GM23248 (cell line): ENCODE measurements around the gene WASF2. TPM values are rescaled to one million over a fixed set of nuclear protein-coding genes. Genes with fewer than 3 reads are reported as not detected.
"Not testable (repeated sequence)": the region's sequence is repeated elsewhere in the genome, so short reads cannot be mapped to it uniquely, and the experiment has no call there.

ENCODE experiments used
- DNase-seq: peaks from one replicate; pipeline ENCODE4 v3.0.0-alpha.2; 2015
- H2AFZ ChIP-seq: fragments of 200-600 bp; sonication (generic); 2 replicates; pipeline ENCODE4 v1.6.1; 2016; ENCODE audit warnings: antibody characterized with exemption
- H3F3A ChIP-seq: fragments of 200-600 bp; sonication (generic); 2 replicates; pipeline ENCODE4 v1.6.1; 2016; ENCODE audit warnings: mild to moderate bottlenecking, antibody characterized with exemption, mixed run types; ENCODE audit not compliant: insufficient read depth
- H3K27ac ChIP-seq: fragments of 200-600 bp; sonication (generic); 2 replicates; pipeline ENCODE4 v1.5.1; 2016; ENCODE audit warnings: mild to moderate bottlenecking
- H3K27me3 ChIP-seq: fragments of 200-600 bp; sonication (generic); replicated peaks from 2 replicates; pipeline ENCODE4 v1.6.1; 2016; ENCODE audit warnings: mild to moderate bottlenecking; ENCODE audit not compliant: insufficient read depth
- H3K36me3 ChIP-seq: fragments of 200-600 bp; sonication (generic); 2 replicates; pipeline ENCODE4 v1.6.1; 2016; ENCODE audit warnings: low read depth, mild to moderate bottlenecking
- H3K4me1 ChIP-seq: fragments of 200-600 bp; sonication (generic); 2 replicates; pipeline ENCODE4 v1.6.1; 2016; ENCODE audit warnings: mild to moderate bottlenecking; ENCODE audit not compliant: insufficient read depth
- H3K4me2 ChIP-seq: fragments of 200-600 bp; sonication (generic); one replicate; pipeline ENCODE4 v1.6.1; 2016; ENCODE audit warnings: mild to moderate bottlenecking; ENCODE audit not compliant: unreplicated experiment
- H3K4me3 ChIP-seq: fragments of 200-600 bp; sonication (generic); 2 replicates; pipeline ENCODE4 v1.5.1; 2016; ENCODE audit warnings: mild to moderate bottlenecking
- H3K79me2 ChIP-seq: fragments of 200-600 bp; sonication (generic); 2 replicates; pipeline ENCODE4 v1.6.1; 2016; ENCODE audit warnings: mild to moderate bottlenecking; ENCODE audit not compliant: insufficient read depth
- H3K9ac ChIP-seq: fragments of 200-600 bp; sonication (generic); 2 replicates; pipeline ENCODE4 v1.6.1; 2016; ENCODE audit warnings: mild to moderate bottlenecking
- H3K9me2 ChIP-seq: fragments of 200-600 bp; sonication (generic); 2 replicates; pipeline ENCODE4 v1.6.1; 2016; ENCODE audit warnings: mixed run types, mild to moderate bottlenecking, moderate library complexity; ENCODE audit not compliant: insufficient read depth
- H3K9me3 ChIP-seq: fragments of 200-600 bp; sonication (generic); one replicate; pipeline ENCODE4 v1.6.1; 2017; ENCODE audit warnings: low read depth
- H4K20me1 ChIP-seq: fragments of 200-600 bp; sonication (generic); 2 replicates; pipeline ENCODE4 v1.6.0; 2016; ENCODE audit not compliant: insufficient read depth
- EZH2 ChIP-seq: fragments of 200-600 bp; sonication (generic); IDR thresholded peaks from 2 replicates; pipeline ENCODE4 v1.6.1; 2018; ENCODE audit warnings: antibody characterized with exemption, mild to moderate bottlenecking; ENCODE audit not compliant: insufficient read depth, poor library complexity, severe bottlenecking
- EZH2phosphoT487 ChIP-seq: fragments of 200-600 bp; sonication (generic); IDR thresholded peaks from 2 replicates; pipeline ENCODE4 v1.6.1; 2018; ENCODE audit warnings: antibody characterized with exemption, moderate library complexity, mild to moderate bottlenecking, low read depth; ENCODE audit not compliant: insufficient read depth
- WGBS, 2 experiments: methylation state at CpG; one replicate each; pipeline ENCODE4 v1.1.6; 2015 to 2017; ENCODE audit warnings: low lambda C conversion rate in 2 of 2, low coverage in 1 of 2; ENCODE audit errors: missing lambda C conversion rate in 2 of 2; 5-methylcytosine and 5-hydroxymethylcytosine counted together
- in situ Hi-C: fragments of 300-500 bp; cut with MboI; formaldehyde crosslinking; loops from 2 replicates; pipeline ENCODE4 v1.15.0; 2020
- polyA plus RNA-seq: library from polyadenylated mRNA; unstranded; fragments of >200 nt; fragmentation: Nextera tagmentation; extraction: Ambion mirVana; gene quantifications from 2 replicates; pipeline ENCODE4 v1.2.1, GENCODE V29; 2016
- total RNA-seq: library from RNA; depleted of rRNA; stranded (reverse); fragments of >200 nt; shearing (Covaris generic); gene quantifications from 2 replicates; pipeline ENCODE4 v1.2.3, GENCODE V29; 2014

WASF2 gene
- total and polyA plus RNA-seq, 2 experiments from 2014 or later = 19.3 to 118 TPM

GRCh38 chr1:27503844-27504587 lies 14.0 kb upstream of the WASF2 start:
- Histone ChIP-seq H3K4me3 (no peak overlapping the region), H3K4me1 (peaks cover 15% of the 10 kb centered on the region), H3K9ac (peak overlapping the region; percentile 64), H3K9me2 (no peaks in the 10 kb centered on the region), H3K36me3 (no peaks in the 10 kb centered on the region), H4K20me1 (no peaks in the 10 kb centered on the region), H3K79me2 (no peaks in the 10 kb centered on the region), H3K27me3 (no peaks in the 10 kb centered on the region), H3K4me2 (peak overlapping the region; percentile 36), H3K9me3 (no peaks in the 10 kb centered on the region), H2AFZ (peak overlapping the region; percentile 87), H3K27ac (no peak overlapping the region), H3F3A (no peaks in the 10 kb centered on the region)
- peak; percentile 65 for DNase-seq
- TF ChIP-seq EZH2 (no peak), EZH2phosphoT487 (no peak)
- WGBS, 2 experiments = 34 to 35% methylated on average over 11 to 12 of the region's 12 CpGs
- in situ Hi-C loops = no loop called here

- Histone ChIP-seq H3K27ac (no peak overlapping the region), H3K4me1 (peaks cover 15% of the 10 kb centered on the region), H3K79me2 (no peaks in the 10 kb centered on the region), H3K9me3 (no peaks in the 10 kb centered on the region), H3K9me2 (no peaks in the 10 kb centered on the region), H2AFZ (no peak overlapping the region), H3K4me2 (no peak overlapping the region), H3K27me3 (no peaks in the 10 kb centered on the region), H3K36me3 (no peaks in the 10 kb centered on the region), H3F3A (no peaks in the 10 kb centered on the region), H3K9ac (no peak overlapping the region), H3K4me3 (no peak overlapping the region), H4K20me1 (no peaks in the 10 kb centered on the region)
- in situ Hi-C loops = no loop called here
- TF ChIP-seq EZH2 (no peak), EZH2phosphoT487 (no peak)
- DNase-seq = no peak
- 96 to 100% methylated on average over 2 of the region's 2 CpGs for WGBS, 2 experiments
These were observed 13.1 kb upstream of the WASF2 start for GRCh38 chr1:27503033-27503432.

GRCh38 chr1:27501159-27501558 lies 11.2 kb upstream of the WASF2 start:
- H3K4me2 ChIP-seq, H3K79me2 ChIP-seq, H3F3A ChIP-seq, H4K20me1 ChIP-seq, DNase-seq, H3K4me3 ChIP-seq, H3K27me3 ChIP-seq, in situ Hi-C loops, H3K27ac ChIP-seq, H2AFZ ChIP-seq, H3K9me2 ChIP-seq, H3K9me3 ChIP-seq, H3K36me3 ChIP-seq, H3K9ac ChIP-seq: not testable (repeated sequence)
- peaks cover 15% of the 10 kb centered on the region for H3K4me1 ChIP-seq
- 88% methylated on average over 2 of the region's 2 CpGs for WGBS, 2 experiments

- TF ChIP-seq EZH2phosphoT487 = no peak
- no peaks in the 10 kb centered on the region for H3K36me3 ChIP-seq
- no peaks in the 10 kb centered on the region for H3K9me3 ChIP-seq
- in situ Hi-C loops = no loop called here
- no peaks in the 10 kb centered on the region for H3K27me3 ChIP-seq
- H3K9me2 ChIP-seq = no peaks in the 10 kb centered on the region
- H4K20me1 ChIP-seq = no peaks in the 10 kb centered on the region
- H3K4me1 ChIP-seq = peaks cover 6% of the 10 kb centered on the region; the same call in 1 of the 2 replicates
- no peak overlapping the region for H3K27ac ChIP-seq
- no peak overlapping the region for H3K4me3 ChIP-seq
- WGBS, 2 experiments = 93 to 100% methylated on average over 2 of the region's 2 CpGs
- no peak for DNase-seq
- no peaks in the 10 kb centered on the region for H3K79me2 ChIP-seq
- H3K4me2 ChIP-seq = no peak overlapping the region
- no peak overlapping the region for H2AFZ ChIP-seq
- no peak overlapping the region for H3K9ac ChIP-seq
- H3F3A ChIP-seq = no peaks in the 10 kb centered on the region
These were observed 9.2 kb upstream of the WASF2 start for GRCh38 chr1:27499142-27499541.
